ENCODE results near the gene HAT1.
"Not testable (repeated sequence)": the region's sequence is repeated elsewhere in the genome, so short reads cannot be mapped to it uniquely, and the experiment has no call there.

The HAT1 gene

DNA sequence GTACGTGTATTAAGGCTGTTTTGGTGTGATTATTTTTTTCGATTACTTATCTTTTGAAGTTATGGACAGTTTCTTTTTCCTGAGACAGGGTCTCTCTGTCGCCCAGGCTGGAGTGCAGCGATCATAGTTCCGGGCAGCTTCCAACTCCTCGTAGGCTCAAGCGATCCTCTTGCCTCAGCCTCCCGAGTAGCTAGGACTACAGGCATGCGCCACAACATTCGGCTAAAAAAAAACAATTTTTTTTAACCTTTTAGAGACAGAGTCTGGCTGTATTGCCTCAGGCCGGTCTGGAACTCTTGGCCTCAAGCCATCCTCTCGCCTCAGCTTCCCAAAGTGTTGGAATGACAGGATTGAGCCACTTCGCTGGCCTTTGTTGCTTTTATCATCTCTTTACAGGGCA, 945 bp downstream of the HAT1 start:
- DNase-seq: peak; percentile 79

DNA sequence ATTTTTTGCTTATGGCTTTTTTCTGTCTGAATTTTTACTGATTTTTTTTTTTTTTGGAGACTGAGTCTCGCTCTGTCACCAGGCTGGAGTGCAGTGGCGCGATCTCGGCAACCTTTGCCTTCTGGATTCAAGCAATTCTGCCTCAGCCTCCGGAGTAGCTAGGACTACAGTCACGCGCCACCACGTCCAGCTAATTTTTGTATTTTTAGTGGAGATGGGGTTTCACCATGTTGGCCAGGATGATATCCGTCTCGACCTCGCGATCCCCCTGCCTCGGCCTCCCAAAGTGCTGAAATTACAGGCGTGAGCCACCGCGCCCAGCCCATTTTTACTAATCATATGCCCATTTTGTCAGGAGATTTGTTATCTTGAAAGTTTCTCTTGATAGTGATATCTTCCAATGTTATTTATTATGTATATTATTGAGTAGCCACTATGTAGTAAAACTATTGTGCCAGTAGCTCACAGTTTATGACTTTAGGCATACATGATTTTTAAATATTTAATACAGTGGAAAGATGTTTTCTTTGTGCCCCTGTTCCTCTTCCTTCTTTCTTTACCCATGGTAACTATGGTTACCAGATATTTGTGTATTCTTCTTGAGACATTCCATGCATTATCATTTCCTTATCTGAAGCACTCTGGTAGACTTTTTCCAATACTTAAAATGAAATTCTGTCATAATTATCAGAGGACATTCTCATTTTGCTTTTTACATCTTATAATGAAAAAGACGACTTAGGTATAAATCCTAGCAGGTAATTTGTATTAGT, 2.1 kb downstream of the HAT1 start:
- DNase-seq: no peak

DNA sequence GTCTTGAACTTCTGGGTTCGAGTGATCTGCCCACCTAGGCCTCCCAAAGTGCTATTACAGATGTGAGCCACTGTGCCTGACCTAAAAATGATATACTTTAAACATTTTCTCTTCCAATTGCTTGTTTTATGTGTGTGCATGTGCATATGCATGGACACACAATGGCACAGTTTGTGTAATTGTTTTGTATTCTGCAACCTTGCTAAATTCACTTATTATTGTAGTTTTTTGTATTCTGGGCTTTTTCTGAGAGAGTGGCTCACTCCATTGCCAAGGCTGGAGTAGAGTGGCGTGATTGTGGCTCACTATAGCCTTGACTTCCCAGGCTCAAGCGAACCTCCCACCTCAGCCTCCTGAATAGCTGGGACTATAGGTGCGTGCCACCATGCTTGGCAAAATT, 8.1 kb downstream of the HAT1 start:
- DNase-seq: no peak

DNA sequence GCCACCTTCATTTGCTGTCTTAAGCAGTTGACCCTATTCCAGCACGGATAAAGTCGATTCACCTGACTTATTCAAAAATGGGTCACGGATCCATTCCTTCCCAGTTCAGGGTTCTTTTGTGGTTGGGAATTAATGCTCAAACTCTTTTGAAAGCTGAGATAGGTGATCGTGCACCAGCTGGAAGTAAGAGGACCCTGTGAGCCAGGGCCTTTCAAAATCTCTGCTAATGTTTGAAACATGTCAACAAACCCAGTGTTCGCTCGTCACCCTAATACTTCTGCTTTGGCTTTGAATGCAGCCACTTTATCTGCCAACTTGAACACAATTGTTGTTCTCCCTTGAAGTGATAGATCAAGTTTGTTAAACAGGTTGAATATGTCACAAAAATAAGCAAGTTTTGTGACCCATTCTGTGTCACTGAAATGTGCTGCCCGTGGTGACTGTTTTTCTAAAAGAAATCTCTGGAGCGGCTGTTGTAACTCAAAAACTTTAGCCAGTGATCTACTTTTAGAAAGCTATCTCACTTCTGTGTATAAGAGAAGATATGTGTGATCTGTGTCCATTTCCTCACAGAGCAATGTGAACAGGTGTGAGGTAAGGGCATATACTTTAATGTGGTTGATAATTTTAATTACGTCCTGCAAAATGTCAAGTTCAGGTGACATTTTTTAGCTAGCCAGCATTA, 16.9 kb downstream of the HAT1 start:
- DNase-seq: no peak

DNA sequence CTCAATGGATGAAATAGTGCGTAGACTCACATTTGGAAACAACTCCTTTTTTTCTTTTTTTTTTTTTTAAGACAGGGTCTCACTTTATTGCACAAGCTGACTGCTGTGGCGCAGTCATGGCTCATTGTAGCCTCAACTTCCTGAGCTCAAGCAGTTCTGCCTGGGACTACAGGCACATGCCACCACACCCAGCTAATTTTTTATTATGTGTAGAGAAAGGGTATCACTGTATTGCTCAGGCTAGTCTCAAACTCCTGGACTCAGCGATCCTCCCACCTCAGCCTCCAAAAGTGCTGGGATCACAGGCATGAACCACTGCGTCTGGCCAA, 17.4 kb downstream of the HAT1 start:
- DNase-seq: no peak

DNA sequence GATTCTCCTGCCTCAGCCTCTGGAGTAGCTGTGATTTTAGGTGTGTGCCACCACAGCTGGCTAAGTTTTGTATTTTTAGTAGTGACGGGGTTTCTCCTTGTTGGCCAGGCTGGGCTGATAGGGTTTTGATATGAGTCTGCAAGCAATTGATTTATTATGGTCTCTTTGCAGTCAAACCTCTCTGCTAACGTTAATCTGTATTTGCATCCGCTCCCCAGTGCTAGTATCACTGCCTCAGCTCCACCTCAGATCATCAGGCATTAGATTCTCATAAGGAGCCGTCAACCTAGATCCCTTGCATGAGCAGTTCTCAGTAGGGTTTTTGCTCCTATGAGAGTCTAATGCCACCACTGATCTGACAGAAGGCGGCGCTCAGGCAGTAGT, 19.0 kb downstream of the HAT1 start:
- no peak for DNase-seq

DNA sequence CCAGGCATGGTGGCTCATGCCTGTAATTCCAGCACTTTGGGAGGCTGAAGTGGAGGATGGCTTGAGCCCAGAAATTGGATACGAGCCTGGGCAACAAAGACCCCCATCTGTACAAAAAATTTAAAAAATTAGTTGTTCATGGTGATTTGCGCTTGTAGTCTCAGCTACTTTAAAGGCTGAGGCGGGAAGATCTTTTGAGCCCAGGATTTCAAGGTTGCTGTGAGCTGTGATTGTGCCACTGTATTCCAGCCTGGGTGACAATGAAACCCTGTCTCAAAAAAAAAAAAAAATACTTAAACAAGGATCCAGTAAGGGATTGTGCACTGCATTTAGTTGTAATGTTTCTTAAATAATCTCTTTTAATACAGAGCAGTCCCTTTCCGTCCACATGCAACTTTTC, 21.6 kb downstream of the HAT1 start:
- DNase-seq: no peak

DNA sequence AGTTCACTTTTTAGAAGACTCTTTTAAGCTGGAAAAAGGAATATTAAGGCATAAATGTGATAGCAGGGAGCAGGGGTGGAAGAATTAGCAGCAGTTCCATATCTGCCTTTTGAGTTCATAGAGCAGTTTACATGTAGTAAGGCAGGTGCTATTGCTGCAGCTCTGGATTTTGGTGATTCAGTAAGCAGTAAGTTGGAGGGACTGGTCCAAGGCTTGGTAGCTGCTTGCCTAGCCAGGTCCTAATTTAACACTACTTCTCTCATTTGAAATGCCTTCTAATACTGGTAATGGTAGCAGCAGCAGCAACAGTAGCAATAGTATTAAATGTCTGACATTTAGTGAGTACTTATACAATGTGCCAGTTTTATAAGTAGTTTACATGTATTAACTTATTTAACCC, 30.0 kb downstream of the HAT1 start:
- no peak for DNase-seq

DNA sequence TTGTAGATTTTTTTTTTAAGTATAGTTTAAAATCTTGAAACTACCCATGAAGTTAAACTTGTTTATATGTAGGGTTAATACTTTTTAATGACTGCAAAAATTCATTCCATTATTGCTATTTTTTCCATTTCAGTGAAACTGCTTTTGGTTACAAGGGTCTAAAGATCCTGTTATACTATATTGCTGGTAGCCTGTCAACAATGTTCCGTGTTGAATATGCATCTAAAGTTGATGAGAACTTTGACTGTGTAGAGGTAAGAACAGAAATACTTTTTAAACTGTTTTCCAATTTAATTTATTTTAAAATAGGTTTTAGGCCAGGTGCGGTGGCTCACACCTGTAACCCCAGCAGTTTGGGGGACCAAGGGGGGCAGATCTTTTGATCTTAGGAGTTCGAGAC, 30.5 kb downstream of the HAT1 start:
- no peak for DNase-seq

DNA sequence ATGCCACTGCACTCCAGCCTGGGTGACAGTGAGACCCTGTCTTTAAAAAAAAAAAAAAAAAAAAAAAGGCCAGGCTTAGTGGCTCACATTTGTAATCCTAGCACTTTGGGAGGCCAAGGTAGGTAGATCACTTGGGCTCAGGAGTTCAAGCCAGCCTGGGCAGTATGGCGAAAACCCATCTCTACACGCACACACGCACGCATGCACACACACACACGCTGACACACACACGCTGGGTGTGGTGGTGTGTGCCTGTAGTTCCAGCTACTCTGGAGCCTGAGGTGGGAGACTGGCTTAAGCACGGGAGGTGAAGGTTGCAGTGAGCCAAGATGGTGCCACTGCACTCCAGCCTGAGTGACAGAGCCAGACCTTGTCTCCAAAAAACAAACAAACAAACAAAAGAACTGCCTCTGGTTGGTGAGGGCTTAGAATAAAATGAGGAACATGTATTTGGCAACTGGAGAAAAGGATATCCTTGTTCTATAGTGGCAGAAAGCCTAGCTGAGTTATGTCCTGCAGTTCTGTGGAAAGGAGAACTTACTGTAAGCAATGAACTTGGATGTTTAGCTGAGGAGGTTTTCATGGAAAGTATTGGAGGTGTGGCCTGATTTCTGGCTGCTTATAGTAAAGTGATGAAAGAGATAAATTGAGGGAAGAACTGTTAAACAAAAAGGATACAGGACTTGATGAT, 34.0 kb downstream of the HAT1 start:
- DNase-seq: no peak

DNA sequence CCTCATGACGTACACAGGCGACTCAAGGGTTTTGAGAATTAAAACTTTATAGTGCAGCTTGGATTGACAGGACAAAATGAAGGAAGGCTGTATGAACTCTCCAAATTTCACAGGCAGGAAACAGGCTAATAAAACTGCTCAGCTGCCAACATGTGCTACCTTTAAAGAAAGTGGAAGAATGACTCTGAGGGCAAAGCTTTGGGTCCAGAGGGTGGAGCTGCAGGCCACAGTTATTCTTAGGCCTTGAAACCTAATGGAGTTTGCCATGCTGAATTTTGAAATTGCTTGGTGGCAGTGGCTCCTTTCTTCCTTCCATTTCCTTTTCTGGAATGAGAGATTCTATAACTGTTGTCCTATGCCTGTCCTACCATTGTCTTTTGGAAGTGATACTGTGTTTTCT, 34.8 kb downstream of the HAT1 start:
- DNase-seq: peak; percentile 33

DNA sequence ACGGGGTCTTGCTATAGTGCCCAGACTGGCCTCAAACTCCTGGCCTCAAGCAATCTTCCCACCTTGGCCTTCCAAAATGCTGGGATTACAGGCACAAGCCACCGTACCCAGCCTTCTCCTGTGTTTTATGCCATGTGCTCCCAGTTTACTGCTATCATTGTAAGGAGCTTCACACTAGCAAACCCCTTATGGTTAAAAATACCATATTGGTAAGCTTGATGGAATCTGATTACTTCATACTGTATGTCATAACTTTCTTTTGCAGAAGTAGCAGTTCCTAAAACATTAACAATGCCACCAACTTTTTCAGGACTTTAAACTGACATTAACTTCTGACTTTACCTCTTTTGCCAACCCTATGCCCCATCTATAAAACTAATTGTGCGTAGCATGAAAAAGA, 36.2 kb downstream of the HAT1 start:
- DNase-seq: no peak

DNA sequence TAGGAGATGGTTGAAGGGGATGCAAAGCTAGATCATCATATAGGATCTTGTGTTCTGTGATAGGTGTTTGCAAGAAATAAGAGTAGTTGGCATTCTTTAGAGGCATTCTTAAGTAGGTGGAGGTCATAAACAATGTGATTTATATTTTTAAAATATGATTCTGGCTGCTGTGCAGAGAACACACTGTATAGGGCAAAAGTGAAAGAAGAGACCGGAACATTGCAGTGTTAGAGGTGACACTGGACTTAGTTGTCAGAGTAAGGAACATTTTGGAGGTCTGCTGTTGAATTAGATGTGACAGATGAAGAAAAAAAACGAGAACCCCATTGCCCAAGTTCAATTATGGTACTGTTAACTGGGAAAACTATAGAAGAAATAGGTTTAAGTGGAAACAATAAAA, 37.7 kb downstream of the HAT1 start:
- no peak for DNase-seq

DNA sequence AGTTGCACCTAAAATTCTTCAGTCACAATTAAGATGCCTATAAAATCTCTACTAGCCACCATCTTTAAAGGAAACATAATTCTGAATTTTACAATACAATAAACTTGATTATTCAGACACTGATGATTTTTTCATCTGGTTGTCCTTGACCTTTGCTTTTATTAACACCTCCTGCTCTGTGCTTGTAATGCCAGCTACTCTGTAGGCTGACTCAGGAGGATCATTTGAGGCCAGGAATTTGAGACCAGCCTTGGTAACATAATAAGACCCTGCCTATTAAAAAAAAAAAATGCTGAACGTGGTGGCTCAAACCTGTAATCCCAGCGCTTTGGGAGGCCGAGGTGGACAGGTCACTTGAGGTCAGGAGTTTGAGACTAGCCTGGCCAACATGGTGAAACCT, 38.3 kb downstream of the HAT1 start:
- DNase-seq: no peak

DNA sequence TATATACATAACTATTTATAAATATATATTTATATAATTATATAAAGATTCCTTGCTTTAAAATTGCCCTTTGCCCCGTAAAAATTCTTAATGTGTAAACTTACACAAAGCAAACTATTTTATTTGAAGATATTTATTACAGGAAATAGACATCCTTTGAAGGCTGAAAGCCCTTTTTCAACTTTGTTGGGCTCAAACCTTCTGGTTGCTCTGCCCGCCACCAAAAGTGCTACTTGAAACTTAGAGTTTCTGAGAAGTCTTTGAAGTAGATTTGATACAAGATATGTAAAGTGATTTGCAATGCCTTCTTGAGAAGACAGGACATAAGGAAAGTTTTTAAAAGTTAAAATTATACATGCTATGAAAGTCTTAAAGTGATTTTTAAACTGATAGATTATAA, 40.9 kb downstream of the HAT1 start:
- no peak for DNase-seq

DNA sequence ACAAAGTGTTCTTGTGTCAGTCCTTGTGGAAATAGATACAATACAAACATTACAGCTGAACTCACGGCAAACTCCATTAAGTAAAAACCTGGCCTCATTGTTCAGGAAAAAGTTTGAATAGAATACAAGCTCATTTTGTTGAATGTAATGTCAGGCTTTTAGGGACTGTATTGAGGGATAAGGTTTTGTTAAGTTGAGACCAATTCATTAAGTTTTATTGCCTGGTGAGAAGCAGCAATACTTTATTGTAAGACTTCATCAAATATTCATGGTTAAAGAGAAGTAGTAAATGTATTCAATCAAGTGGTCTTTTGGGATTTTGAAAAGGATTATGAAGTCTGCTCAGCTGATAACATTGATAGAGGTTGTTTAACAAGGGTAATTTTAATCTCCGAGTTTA, 42.0 kb downstream of the HAT1 start:
- no peak for DNase-seq

DNA sequence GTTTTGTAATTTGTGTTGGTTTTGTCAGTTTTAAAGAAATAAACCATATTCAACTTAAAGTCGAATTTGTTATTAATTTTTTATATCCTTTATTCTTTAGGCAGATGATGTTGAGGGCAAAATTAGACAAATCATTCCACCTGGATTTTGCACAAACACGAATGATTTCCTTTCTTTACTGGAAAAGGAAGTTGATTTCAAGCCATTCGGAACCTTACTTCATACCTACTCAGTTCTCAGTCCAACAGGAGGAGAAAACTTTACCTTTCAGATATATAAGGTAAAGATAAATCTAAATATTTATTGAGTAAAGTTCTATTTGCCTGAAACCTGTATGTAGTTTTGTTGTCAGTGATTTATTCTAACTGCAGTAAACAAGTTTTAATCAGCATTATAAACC, 43.0 kb downstream of the HAT1 start:
- no peak for DNase-seq

DNA sequence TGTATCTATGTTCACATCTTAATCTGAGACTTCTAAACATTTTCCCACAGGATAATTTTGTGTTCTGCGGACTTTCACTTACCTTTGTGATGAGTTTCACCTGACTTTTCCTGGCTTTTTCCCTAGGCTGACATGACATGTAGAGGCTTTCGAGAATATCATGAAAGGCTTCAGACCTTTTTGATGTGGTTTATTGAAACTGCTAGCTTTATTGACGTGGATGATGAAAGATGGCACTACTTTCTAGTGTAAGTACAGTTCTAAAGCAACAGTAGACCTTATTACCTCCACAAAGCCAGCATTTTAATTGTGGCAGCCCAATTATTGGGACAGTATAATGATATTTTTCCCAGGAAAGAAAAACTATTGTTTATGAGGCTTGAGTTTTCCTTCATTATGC, 43.4 kb downstream of the HAT1 start:
- DNase-seq: no peak

DNA sequence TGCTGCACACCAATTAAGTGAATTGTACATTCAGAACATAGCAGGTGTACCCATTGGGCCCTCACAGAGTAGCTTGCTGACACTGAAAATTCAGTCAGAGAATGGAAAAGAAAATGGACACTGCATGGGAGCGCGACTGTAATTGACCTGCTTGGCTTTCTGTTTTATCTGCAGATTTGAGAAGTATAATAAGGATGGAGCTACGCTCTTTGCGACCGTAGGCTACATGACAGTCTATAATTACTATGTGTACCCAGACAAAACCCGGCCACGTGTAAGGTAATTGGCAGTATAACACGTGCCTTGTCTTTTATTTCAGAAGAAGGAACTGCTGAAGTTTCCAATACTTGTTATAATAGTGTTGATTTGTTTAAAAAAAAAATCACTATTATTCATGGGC, 44.0 kb downstream of the HAT1 start:
- peak; percentile 99 for DNase-seq

DNA sequence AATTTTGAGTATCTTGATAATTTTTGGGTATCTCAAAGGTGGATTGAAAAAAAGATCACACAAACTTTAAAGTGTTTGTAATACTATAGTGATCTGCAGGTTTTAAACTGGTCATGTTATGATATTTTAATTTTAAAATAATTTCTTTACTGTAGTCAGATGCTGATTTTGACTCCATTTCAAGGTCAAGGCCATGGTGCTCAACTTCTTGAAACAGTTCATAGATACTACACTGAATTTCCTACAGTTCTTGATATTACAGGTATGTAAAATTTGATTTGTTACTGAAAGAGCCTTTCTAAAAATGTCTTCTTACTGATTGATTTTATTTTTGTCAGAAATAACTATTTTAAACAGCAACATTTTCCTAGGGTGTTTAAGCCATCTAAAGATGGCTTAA, 44.4 kb downstream of the HAT1 start:
- DNase-seq: no peak

DNA sequence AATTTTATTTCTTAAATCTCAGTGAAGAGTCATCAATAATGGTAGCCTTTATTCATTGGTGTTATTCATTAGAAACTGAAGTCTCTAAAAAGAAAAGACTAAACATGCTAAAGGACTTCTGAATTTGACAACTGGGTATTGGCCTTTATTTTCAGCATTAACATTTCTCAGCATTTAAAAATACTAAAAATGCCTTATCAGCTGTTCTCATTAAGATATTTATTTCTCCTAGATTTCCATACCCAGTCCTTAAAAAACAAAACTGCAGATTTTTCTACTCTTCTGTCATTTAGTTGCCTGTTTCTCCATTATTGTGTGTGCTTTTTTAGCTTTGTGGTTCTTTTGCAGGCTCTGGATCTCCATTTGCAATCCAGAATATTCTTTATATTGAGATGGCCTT, 46.2 kb downstream of the HAT1 start:
- DNase-seq: no peak

DNA sequence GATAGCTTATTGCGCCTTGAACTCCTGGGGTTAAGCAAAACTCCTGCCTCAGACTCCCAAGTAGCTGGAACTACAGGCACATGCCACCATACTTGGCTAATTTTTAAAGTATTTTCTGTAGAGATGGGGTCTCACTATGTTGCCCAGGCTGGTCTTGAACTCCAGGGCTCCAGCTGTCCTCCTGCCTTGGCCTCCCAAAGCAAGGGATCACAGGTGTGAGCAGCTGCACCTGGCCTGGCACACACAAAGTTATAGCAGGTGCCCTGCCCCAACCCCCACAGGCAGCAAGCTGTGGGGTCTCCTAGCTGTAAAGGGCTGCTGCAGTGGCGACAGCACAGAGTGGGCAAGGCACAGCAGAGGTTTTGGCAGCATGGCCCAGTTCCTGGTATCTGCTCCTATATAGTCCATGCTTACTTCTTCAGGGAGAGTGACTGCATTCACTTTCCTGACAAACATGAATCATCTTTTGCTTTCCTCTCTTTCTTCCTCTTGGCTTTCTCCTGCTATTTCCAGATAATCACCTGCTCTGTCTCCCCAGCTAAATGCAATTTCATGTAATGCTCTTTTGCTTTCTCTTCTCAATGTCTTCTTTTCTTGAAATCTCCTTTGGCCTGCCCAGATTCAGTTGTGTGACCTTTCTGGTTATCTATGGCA, 50.2 kb downstream of the HAT1 start:
- no peak for DNase-seq

DNA sequence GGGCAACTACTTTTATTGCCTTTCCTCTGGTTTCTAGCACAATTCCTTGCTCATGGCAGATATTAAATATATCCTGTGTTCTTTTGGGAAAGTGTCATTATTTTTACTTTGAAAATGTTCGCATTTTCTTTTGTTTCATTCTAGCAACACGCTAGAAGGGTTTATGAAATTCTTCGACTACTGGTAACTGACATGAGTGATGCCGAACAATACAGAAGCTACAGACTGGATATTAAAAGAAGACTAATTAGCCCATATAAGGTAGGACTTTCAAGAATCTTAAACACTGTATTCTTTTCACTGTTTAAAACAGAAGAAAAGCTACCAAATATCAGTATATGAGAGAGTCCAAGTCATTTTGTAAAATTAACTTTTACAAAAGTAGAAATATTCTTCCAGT, 56.8 kb downstream of the HAT1 start:
- DNase-seq: no peak

DNA sequence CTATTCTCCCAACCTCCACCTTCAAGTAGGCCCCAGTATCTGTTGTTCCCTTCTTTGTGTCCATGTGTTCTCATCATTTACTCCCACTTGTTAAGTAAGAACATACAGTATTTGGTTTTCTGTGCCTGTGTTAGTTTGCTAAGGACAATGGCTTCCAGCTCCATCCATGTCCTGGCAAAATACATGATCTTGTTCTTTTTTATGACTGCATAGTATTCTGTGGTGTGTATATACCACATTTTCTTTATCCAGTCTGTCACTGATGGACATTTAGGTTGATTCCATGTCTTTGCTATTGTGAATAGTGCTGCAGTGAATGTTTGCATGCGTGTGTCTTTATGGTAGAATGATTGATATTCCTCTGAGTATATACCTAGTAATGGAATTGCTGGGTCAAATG, 61.7 kb downstream of the HAT1 start:
- not testable (repeated sequence) for DNase-seq

Data from NCI-H2227 treated with DMSO at 0.1 percent for 48 hours (cell line).